SK-N-MC (cell line): ENCODE data around the gene IL20.
"Not testable (repeated sequence)": the region's sequence is repeated elsewhere in the genome, so short reads cannot be mapped to it uniquely, and the experiment has no call there.

Experiments
- DNase-seq: peaks from one replicate; pipeline ENCODE4 v3.0.0-alpha.2; 2011; ENCODE audit warnings: low read depth, low spot score
- H3K27ac ChIP-seq: fragments of 200-600 bp; sonication (generic); 2 replicates; pipeline ENCODE4 v1.5.1; 2016; ENCODE audit warnings: mixed run types
- H3K36me3 ChIP-seq: fragments of 200-600 bp; sonication (generic); 2 replicates; pipeline ENCODE4 v1.6.1; 2017; ENCODE audit warnings: antibody characterized with exemption, low read length, mixed read lengths; ENCODE audit not compliant: insufficient read depth
- H3K4me3 ChIP-seq: fragments of 200-600 bp; sonication (generic); 2 replicates; pipeline ENCODE4 v1.5.1; 2016
- H3K9ac ChIP-seq: fragments of 200-600 bp; sonication (generic); 2 replicates; pipeline ENCODE4 v1.8.0; 2017; ENCODE audit warnings: mixed run types, mixed read lengths; ENCODE audit not compliant: insufficient read length
- H3K9me3 ChIP-seq: fragments of 200-600 bp; sonication (generic); 2 replicates; pipeline ENCODE4 v1.6.1; 2017; ENCODE audit warnings: low read depth, mild to moderate bottlenecking, antibody characterized with exemption, low read length, moderate library complexity, mixed read lengths
- EZH2 ChIP-seq: fragments of 200-600 bp; sonication (generic); IDR thresholded peaks from one replicate; pipeline ENCODE4 v1.6.1; 2017; ENCODE audit warnings: antibody characterized with exemption
- FOXP2 ChIP-seq: optimal IDR thresholded peaks from 2 replicates; pipeline ENCODE3; 2011; ENCODE audit warnings: mild to moderate bottlenecking, moderate library complexity; ENCODE audit not compliant: insufficient read depth; ENCODE audit errors: extremely low read length, control extremely low read depth
- POLR2AphosphoS5 ChIP-seq: IDR thresholded peaks from 2 replicates; pipeline ENCODE4 v1.6.1; 2012; ENCODE audit warnings: mild to moderate bottlenecking, low read depth, low read length, borderline replicate concordance

IL20 gene

GRCh38 chr1:206851341-206852010 is 13.9 kb upstream of the IL20 start:
- Histone ChIP-seq H3K9me3 (no peaks in the 10 kb centered on the region), H3K27ac (no peak overlapping the region), H3K9ac (no peak overlapping the region), H3K36me3 (no peaks in the 10 kb centered on the region), H3K4me3 (no peak overlapping the region)
- no peak for DNase-seq
- no peak for TF ChIP-seq POLR2AphosphoS5
- TF ChIP-seq EZH2 = no peak
- no peak for TF ChIP-seq FOXP2

GRCh38 chr1:206852662-206853061 is 12.8 kb upstream of the IL20 start:
- not testable (repeated sequence) for H3K9ac ChIP-seq, H3K4me3 ChIP-seq, H3K9me3 ChIP-seq, DNase-seq, H3K36me3 ChIP-seq, H3K27ac ChIP-seq

- not testable (repeated sequence) for H3K4me3 ChIP-seq, H3K9me3 ChIP-seq, H3K9ac ChIP-seq, H3K27ac ChIP-seq, DNase-seq, H3K36me3 ChIP-seq
These were observed 11.7 kb upstream of the IL20 start for GRCh38 chr1:206853696-206854095.

GRCh38 chr1:206854401-206855129 is 10.9 kb upstream of the IL20 start:
- H3K36me3 ChIP-seq = no peaks in the 10 kb centered on the region
- H3K9me3 ChIP-seq = no peaks in the 10 kb centered on the region
- no peak overlapping the region for H3K27ac ChIP-seq
- TF ChIP-seq POLR2AphosphoS5 (no peak), FOXP2 (no peak), EZH2 (no peak)
- no peak for DNase-seq
- no peak overlapping the region for H3K4me3 ChIP-seq
- H3K9ac ChIP-seq = no peak overlapping the region

- no peak overlapping the region for H3K27ac ChIP-seq
- H3K4me3 ChIP-seq = no peak overlapping the region
- H3K9me3 ChIP-seq = no peaks in the 10 kb centered on the region
- no peak for DNase-seq
- no peak for TF ChIP-seq FOXP2
- TF ChIP-seq POLR2AphosphoS5 = no peak
- TF ChIP-seq EZH2 = no peak
- H3K9ac ChIP-seq = no peak overlapping the region
- no peaks in the 10 kb centered on the region for H3K36me3 ChIP-seq
These were observed 9.6 kb upstream of the IL20 start for GRCh38 chr1:206855859-206856258.

GRCh38 chr1:206856674-206857464 is 8.6 kb upstream of the IL20 start:
- DNase-seq = no peak
- H3K4me3 ChIP-seq = no peak overlapping the region
- H3K9me3 ChIP-seq = no peaks in the 10 kb centered on the region
- no peaks in the 10 kb centered on the region for H3K36me3 ChIP-seq
- H3K27ac ChIP-seq = no peak overlapping the region
- no peak overlapping the region for H3K9ac ChIP-seq
- TF ChIP-seq EZH2 (no peak), POLR2AphosphoS5 (no peak), FOXP2 (no peak)

- TF ChIP-seq FOXP2 = no peak
- TF ChIP-seq POLR2AphosphoS5 = no peak
- no peak for TF ChIP-seq EZH2
- Histone ChIP-seq H3K9me3 (no peaks in the 10 kb centered on the region), H3K36me3 (no peaks in the 10 kb centered on the region), H3K9ac (no peak overlapping the region), H3K4me3 (no peak overlapping the region), H3K27ac (no peak overlapping the region)
- no peak for DNase-seq
These were observed 6.3 kb upstream of the IL20 start for GRCh38 chr1:206859082-206859521.

- Histone ChIP-seq H3K9me3 (no peaks in the 10 kb centered on the region), H3K9ac (no peak overlapping the region), H3K27ac (no peak overlapping the region), H3K4me3 (no peak overlapping the region), H3K36me3 (no peaks in the 10 kb centered on the region)
- no peak for DNase-seq
- TF ChIP-seq POLR2AphosphoS5 (no peak), EZH2 (no peak), FOXP2 (no peak)
These were observed 5.3 kb upstream of the IL20 start for GRCh38 chr1:206860165-206860564.
